ENCODE results near the gene KPNA6.
A peak's percentile ranks its signal among the peaks of the same experiment; 100 is the strongest.
"Not testable (repeated sequence)": the region's sequence is repeated elsewhere in the genome, so short reads cannot be mapped to it uniquely, and the experiment has no call there.

KPNA6 gene

DNA sequence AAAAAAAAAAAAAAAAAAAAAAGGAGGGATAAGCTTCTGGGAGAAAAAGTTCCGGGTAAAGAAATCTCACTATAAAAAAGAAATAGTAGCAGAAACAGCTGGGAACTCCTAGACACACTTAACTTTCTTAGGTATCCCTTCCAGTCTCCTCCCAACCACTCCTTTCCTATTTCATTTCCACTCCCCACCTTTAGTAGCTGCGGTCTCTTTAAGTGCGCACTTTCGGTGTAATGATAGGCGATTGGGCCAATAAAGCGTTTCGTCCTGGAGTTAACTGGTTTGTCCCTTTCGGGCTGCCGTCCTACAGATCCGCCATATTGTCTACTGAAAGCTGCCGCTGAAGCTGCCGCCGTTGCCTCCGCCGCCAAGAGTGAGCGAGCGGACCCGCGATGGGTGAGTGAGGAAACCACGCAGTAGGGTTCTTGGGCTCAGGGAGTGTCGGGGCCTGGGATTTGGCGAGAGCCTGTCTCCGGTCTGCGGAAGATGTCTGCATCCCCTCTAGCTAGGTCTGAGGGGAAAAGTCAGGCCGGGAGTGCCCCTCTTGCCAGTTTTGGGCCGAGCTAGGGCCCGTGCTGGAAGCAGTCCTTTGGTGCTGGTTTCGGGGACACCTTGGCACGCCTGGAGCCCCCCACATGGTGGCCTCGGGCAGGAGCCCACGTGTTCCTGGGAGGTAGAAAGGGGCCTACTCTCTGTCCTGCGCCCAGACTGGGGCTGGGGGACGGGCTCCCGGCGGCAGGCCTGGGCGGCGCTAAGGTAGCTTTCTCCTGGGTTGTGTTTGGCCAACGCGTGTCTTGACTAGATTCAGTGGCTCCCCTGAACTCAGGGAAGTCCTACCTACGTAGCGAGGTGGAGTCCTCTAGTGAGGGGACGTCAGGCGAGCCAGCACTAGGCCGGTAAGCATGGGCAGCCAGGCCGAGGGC lies at the start of gene KPNA6:
TSS of gene KPNA6 (plus strand) at position 315 of the 920 bp plus-strand sequence. CDS start at position 390, 75 bp downstream.
- DNase-seq: peak; percentile 96

GRCh38 chr1:32060914-32061313 lies 46.9 kb upstream of the KPNA6 start:
- DNase-seq: no peak

DNA sequence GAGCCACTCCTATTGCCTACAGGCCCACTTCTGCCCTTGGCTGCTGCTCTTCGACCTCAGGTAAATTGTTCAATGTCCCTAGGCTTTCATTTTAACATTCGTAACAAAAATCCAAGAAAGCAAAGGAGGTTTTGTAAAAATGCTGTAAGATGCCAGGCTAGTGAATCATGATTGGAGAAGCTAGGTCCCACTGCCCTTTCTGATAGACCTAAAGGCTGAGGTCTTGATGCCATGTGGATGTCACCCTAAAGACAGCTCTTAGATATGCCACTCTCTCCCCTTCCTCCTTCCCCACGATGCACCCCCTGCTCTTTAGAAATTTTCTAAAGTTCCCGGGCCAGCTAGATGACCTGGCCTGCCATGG lies 45.0 kb upstream of the KPNA6 start:
- DNase-seq: peak; percentile 58

DNA sequence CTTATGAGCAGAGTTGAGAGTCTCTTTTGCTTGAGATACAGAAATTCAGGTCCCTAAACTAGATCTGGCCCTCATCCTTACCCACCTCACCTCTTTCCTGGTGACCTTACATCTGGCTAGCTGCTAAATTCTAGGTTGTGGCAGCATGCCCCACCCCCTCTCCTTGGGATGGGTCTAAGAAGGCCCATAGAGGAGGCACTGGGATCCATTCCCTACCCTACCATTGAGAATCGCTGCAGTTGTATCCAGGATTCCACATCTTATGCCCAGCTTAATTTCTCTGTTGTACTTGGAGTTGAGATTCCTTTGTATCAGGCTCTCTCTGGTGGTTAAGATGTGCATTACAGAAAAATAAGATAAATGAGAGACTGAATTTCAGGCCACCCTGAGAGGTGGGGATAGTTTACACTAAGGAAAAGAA lies 44.6 kb upstream of the KPNA6 start:
- DNase-seq: peak; percentile 66

DNA sequence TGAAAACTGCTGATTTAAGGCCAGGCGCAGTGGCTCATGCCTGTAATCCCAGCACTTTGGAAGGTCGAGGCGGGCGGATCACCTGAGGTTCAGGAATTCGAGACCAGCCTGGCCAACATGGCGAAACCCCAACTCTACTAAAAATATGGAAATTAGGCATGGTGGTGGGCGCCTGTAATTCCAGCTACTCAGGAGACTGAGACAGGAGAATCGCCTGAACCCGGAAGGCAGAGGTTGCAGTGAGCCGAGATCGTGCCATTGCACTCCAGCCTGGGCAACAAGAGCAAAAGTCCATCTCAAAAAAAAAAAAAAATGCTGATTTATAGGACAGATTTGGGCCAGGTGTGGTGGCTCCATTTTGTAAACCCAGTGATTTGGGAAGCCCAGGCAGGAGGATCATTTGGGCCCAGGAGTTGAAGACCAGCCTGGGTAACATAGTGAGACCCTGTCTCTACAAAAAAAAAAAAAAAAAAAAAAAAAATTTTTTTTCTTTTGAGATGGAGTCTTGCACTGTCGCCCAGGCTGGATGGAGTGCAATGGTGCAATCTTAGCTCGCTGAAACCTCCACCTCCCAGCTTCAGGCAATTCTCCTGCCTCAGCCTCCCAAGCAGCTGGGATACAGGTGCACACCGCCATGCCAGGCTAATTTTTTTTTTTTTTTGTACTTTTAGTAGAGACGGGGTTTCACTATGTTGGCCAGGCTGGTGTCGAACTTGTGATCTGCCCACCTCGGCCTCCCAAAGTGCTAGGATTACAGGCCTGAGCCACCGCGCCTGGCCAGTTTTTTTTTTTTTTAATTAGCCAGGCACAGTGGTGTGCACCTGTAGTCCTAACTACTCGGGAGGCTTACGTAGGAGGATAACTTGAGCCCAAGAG lies 42.0 kb upstream of the KPNA6 start:
- DNase-seq: not testable (repeated sequence)

DNA sequence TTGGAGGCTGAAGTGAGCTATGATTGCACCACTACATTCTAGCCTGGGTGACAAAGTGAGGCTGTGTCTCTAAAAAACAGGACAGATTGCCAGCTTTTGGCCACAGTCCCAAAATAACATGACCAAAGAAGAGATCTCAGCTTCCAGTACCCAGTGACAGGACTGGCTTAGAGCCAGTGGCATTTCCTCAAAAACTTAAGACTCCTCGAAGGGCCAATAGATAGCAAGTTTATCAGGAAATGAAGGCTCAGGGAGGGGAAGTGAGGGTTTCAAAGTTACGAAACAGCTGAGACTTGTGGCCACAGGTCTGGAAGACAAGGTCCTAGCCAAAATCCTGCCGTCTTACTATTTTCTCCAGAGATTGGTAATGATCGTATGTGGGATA lies 41.4 kb upstream of the KPNA6 start:
- DNase-seq: peak; percentile 93

DNA sequence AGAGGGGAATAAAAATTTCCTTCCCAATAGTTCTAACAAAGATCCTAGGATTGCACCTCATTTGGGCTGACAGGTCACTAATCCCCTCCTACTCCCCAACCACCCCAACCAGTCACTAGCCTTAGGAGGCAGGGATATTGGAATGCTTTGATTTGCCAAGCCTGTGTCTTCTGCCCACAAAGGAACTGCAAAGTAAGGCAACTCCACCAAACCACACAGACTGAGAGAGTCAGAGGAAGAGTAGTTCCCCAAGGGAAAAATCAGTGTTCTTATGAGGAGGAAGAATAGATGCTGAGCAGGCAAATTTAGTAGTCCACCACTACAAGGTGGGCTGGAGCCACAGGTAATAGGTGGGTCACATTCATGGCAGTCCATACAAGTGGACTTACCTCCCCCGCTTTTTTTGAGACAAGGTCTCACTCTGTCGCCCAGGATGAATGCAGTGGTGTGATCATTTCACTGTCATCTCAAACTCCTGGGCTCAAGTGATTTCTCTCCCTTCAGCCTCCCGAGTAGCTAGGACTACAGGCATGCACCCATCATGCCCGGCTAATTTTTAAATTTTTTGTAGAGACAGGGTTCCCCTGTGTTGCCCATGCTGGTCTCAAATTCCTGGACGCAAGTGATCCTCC lies 38.8 kb upstream of the KPNA6 start:
- peak; percentile 44 for DNase-seq

DNA sequence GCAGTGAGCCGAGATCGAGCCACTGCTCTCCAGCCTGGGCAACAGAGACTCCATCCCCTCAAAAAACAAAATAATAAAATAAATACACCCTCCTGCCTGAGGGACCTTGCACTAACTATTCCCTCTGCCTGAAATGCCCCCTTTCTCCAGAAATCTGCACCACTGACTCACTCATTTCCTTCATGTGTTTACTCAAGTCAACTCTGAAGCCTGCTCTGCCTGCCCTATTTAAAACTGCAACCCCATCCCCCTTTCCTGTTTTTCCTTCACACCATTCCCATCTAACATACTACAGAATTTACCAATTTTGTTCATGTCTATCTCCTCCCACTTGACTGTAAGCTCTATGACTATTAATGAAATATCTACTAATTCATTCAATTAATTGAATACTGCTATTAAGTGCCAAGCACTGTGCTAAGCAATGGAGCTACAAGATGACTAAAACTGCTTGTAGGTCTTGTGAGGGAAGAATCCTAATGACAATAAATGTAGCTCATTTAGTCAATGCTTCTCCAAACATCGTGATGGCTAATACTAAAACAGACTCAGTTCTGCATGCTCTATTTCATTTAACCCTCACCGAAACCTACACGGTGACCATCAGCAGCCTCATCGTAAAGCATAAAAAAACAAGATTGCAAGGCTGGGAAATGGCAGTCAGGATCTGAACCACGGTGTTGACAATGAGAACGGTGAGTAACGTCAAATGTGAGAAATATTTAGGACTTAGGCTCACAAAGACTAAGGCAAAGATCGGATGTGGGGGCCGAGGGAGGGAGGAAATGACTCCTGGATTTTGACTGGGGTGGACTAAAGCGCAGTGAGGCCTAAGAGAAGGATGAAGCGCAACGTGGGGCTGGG lies 35.9 kb upstream of the KPNA6 start:
- peak; percentile 66 for DNase-seq

- DNase-seq: peak; percentile 94
Measured at GRCh38 chr1:32072622-32073298, 35.1 kb upstream of the KPNA6 start, which contains the start of gene TMEM39B. Gene TMEM39B (plus strand): TSS chr1:32072939. CDS start chr1:32073048, 109 bp downstream.

DNA sequence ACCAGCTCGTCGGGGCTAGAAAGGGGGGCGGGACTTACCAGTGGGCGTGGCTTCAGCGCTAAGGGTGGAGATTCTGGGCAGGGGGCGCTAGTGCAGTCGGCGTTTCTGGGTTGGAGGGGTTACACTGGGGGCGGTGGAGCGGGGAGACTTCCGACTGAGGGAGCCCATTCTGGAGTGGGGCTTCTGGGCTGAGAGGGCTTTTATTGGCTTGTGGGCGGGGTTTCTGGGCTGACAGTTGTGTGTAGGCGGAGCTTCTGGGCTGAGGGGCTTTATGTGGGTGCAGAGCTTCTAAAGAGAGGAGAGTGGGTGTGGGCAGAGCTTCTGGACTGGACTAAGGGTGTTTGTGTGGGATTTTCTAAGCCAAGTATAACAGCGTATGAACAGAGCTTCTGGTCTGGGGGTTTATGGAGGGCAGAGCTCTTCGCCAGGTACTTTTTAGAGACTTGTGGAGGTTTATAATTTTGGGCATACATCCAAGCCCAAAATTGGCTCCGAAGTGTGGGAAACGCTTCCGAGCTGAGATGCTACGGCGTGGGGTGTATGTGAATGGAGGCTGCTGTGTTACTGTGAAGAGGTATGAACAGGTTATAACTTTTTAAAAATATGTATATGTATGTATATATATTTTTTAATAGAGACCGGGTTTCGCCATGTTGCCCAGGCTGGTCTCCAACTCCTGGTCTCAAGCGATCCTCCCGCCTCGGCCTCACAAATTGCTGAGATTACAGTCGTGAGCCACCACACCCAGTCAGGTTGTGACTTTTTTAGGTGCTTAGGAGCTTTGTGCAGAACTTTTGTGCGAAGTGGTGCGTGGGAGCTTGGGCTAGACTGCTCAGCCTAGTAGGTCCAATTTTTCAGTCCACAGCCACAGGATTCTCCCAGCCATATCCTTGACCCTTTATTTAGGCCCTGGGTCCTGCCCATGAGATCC lies 34.3 kb upstream of the KPNA6 start:
- no peak for DNase-seq

GRCh38 chr1:32074841-32075240 lies 33.0 kb upstream of the KPNA6 start:
- no peak for DNase-seq

DNA sequence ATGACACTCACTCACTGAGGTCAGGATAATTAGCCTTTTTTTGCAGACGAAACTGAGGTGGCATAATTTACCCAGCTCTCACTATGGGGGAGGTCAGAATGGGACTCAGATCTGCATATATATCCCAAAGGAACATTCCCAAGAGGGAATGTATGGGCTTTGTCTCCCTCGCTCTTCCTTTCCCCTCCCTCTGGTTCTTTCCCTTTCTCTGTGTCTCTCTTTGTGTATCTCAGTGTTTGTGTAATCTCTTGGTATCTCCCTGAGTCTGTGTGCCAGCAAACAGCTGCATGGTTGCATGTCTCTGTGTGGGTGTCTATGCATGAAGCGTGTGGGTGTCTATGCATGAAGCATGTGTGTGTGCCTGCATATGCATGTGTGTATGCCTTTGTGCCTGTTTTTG lies 30.4 kb upstream of the KPNA6 start:
- no peak for DNase-seq

DNA sequence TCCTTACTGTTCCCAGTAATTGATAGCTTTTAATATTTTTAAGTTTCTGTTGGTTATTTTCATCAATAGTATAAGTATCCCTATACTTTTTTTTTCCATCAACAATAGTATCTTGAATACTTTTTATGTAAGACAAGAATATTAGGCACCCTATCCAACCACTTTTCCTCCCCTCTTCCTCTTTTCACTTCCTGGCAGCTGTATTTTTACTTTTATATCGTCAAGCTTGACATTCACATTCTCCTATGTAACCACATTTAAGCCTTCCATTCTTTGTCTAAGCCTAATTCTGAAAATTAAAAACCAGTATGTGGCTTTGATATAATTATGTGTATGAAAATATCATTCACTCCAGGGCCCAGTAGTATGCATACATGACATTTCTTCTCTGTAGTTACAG lies 25.8 kb upstream of the KPNA6 start:
- no peak for DNase-seq

DNA sequence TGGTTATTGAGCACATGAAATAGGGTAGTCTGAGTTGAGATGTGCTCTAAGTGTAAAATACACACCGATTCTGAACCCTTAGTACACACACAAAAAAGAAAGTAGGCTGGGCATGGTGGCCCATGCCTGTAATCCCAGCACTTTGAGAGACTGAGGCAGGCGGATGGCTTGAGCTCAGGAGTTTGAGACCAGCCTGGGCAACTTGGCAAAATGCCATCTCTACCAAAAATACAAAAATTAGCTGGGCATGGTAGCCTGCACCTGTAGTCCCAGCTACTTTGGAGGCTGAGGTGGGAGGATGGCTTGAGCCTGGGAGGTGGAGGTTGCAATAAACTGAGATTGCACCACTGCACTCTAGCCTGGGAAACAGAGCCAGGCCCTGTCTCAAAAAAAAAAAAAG lies 21.5 kb upstream of the KPNA6 start:
- DNase-seq: not testable (repeated sequence)

GRCh38 chr1:32091176-32091575 lies 16.7 kb upstream of the KPNA6 start:
- DNase-seq: no peak

DNA sequence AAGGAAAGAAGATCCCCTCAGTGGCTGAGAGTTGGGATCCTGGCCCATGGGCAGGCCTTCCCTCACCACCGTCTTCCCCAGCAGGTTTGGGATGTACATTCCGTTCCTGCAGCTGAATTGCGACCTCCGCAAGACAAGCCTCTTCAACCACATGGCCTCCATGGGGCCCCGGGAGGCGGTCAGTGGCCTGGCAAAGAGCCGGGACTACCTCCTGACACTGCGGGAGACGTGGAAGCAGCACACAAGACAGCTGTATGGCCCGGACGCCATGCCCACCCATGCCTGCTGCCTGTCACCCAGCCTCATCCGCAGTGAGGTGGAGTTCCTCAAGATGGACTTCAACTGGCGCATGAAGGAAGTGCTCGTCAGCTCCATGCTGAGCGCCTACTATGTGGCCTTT lies 16.3 kb upstream of the KPNA6 start:
- DNase-seq: no peak

DNA sequence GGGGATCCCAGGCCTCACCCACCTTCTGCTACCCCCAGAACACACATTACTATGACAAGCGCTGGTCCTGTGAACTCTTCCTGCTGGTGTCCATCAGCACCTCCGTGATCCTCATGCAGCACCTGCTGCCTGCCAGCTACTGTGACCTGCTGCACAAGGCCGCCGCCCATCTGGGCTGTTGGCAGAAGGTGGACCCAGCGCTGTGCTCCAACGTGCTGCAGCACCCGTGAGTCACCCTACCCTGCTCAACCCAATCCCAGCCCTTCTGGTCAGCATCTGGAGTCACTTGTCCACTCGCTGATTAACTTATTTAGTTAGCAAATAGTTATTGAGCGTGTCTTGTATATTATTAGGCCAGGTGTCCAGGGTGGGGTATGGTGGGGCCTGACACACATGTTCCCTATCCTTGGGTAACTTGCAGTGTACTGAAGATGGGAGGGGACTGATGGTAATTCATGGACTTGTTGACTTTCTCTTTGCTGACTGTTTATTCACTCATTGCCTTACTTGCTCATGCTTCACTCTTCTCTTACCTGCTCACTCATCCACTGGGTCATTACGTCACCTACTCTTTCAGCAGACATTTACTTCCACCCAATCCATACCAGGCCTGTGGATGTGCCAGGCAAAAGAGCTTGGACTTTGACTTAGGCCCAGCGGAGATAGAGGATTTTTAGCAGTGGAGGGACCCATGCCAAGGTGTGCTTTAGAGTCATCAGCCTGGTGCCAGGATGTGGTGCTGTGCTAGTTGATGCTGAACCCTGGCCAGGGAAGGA lies 12.9 kb upstream of the KPNA6 start:
- no peak for DNase-seq

DNA sequence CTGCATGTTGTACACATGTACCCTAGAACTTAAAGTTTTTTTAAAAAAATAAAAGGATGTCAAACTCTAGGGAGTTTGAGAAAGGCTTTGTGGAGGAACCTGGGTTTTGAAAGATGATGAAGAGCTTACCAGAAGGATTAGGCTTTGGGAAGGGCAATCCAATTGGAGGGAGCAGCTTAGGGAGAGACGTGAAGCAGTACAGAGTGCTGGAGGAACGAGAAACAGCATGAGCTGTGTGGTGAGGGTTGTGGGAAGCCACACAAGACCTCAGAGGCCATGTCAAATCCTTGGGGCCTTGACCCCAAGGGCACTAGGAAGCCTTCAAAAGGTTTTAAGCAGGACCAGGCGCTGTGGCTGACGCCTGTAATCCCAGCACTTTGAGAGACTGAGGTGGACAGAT lies 8.4 kb upstream of the KPNA6 start:
- DNase-seq: no peak

DNA sequence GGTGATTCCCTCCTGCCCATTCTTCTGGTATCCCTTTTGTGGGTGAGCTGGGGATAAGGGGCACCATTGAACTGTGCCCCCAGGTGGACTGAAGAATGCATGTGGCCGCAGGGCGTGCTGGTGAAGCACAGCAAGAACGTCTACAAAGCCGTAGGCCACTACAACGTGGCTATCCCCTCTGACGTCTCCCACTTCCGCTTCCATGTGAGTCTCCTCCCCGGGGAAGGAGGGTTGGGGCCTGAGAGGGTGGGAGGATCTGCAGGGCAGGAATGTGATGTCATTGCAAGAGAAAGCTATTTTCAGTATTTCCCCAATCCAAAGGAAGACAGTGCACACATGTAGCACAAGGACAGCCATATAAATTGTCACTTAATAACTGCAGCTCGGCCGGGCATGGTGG lies 7.5 kb upstream of the KPNA6 start:
- no peak for DNase-seq

Measured in EL (cell line).